Measurements from ENCODE around the gene TMEM141.

Gene TMEM141

GRCh38 chr9:136790640-136791515 is at the start of gene TMEM141:
Gene TMEM141 (plus strand): TSS chr9:136791344. CDS start chr9:136791371, 27 bp downstream.
- peak; percentile 99 for DNase-seq

DNA sequence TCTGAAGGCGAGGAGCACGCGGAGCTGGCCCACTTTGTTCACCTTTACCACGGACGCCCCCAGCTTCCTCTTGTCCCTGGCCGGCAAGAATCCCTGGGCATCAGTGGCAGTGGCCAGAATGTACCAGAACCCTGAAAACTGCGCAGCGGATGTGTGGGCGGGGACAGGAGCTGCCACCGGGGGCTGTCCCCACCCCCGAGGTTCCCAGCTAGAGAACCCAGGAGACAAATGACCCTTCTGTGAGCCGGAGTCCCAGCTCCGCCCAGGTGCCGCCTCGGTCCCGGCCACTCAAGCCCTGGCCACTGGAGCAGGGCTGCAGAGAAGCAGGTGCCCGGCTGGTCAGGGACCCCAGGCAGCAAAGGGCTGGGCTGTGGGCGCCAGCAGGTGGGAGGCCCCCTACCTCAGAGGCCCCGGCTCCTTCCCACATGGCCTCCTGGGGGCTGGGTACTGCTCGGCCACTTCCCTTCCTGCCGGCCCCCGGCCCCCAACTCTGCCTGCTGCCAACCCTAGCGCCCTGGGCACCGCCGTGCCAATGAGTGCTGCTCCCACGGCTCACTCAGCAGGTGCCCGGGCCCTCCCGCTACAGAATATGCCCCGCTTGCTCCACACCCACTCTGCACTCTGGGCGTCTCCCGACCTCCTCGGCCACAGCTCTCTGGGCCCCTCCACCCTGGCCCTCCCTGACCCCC is 49.1 kb upstream of the TMEM141 start:
- DNase-seq = no peak

DNA sequence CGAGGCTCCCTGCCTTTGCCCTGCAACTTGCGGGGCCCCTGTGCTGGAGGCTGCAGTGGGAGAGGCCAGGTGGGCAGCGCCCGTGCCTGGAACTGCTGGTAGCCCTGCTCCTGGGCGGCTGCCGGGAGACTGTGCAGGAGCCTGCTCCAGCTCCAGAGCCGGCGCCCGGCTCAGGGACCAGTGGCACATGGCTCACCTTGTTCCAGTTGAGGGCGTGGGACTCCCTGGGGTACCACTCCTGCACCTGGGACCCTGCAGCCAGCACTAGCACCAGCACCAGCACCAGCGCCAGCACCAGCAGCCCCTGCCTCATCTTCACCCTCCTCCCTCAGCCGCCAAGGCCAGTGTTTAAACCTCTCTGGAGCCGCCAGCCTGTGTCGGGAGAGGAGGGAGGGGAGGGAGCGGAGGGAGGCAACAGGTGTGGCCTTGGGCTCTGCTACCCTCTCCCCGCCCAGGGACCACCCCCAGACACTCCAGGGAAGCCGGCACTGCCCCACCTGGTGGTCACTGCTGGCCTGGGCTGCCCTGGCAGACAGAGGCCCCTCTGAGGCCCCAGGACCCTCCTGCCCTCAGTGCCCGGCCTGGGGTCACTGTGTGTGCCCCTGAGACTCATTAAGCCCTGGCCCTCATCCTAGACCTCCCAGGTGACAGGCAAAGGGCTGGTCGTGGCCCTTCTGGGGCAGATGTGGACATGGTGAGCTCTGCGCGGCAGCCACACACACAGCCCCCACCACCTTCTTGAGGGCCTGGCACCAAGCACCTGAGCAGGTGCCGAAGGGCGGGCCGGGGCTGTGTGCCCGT is 48.4 kb upstream of the TMEM141 start, which contains the start of gene LCN10:
TSS of gene LCN10 (minus strand) at position 350 of the 801 bp plus-strand sequence. CDS start at position 313, 37 bp downstream.
- DNase-seq = no peak

- DNase-seq = no peak
Measured at GRCh38 chr9:136743639-136744211, 47.4 kb upstream of the TMEM141 start.

GRCh38 chr9:136744773-136745172 is 46.4 kb upstream of the TMEM141 start:
- DNase-seq = no peak

DNA sequence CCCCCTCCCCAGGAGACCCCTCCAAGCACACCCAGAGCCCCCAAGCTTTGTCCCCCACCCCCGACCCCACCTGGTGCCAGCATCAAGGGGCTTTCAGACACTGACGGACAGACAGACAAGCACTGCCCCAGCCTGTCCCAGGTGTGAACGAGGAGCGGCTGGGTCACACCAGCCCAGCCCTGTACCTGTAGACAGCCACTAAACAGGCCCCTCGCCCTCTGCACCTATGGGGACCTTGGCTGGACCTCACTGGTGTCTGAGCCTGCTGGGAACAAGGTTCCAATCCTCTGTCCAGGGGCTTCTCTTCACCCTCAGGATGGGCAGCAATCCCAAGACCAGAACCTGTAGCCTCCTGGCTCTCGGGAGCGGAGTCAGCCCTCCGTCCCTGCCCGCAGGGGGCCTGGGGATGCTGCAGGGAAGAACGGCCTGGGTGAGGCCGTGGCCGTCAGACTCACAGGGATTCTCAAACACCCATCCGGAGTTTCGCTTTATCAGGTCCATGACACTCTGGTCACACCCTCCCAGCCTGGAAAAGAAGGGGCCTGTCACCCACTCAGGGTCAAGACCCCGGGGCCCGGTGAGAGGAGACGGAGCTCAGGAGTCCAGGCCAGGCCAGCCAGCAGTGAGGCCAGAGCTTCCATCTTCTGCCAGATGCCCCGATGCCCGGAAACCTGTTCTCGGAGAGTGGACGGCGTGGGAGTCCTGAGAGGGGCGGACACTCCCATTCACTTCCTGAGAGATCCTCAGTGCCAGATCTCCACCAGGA is 45.6 kb upstream of the TMEM141 start:
- DNase-seq = no peak

DNA sequence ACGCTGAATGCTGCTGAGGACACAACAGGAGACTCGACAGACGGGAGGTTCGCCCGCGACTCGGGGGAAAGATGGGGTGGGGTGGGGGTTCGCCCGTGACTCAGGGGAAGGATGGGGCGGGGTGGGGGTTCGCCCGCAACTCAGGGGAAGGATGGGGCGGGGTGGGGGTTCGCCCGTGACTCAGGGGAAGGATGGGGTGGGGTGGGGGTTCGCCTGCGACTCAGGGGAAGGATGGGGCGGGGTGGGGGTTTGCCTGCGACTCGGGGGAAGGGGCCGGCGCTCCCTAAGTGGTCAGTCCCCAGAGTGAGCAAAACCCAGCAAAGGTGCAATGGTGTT is 45.0 kb upstream of the TMEM141 start:
- DNase-seq = no peak

DNA sequence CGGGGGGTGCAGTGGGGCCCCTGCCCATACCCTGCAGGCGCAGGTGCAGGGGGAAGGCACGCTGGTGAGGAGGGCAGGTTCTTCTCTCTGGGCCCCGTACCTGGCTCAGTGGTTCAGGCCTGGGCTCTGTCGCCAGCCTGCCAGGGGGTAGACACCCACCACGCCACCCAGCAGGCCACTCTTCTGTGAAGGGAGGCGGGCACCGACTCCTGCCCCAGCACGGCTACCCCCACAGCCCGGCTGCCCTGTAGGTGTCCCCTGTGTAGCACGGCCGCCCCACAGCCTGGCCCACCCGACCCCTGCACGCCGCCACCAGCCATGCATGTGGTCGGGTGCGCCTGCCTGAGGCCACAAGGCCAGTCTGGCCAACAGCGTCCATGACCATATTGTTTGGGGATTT is 44.5 kb upstream of the TMEM141 start:
- DNase-seq = no peak

GRCh38 chr9:136747161-136748060 is 43.7 kb upstream of the TMEM141 start:
- no peak for DNase-seq

- no peak for DNase-seq
Measured at GRCh38 chr9:136748201-136748600, 42.9 kb upstream of the TMEM141 start, which contains the start of gene LCN6. Gene LCN6 (minus strand): TSS chr9:136748525. CDS start chr9:136748483, 42 bp downstream.

GRCh38 chr9:136748666-136749611 is 42.2 kb upstream of the TMEM141 start:
- DNase-seq = no peak

GRCh38 chr9:136750526-136750925 is 40.6 kb upstream of the TMEM141 start:
- DNase-seq = no peak

- DNase-seq = no peak
Measured at GRCh38 chr9:136751244-136751643, 39.9 kb upstream of the TMEM141 start.

DNA sequence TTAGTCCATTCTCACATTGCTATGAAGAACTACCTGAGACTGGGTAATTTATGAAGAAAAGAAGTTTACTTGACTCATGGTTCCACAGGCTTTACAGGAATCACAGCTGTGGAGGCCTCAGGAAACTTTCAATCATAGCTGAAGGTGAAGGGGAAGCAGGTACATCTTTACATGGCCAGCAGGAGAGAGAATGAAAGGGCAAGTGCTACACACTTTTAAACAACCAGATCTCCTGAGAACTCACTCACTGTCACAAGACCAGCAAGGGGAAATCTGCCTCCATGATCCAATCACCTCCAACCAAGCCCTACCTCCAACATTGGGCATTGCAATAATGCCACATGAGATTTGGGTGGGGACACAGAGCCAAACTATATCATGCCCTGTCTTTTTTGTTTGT is 39.3 kb upstream of the TMEM141 start:
- DNase-seq = no peak

- DNase-seq = no peak
Measured at GRCh38 chr9:136753371-136754058, 37.6 kb upstream of the TMEM141 start.

DNA sequence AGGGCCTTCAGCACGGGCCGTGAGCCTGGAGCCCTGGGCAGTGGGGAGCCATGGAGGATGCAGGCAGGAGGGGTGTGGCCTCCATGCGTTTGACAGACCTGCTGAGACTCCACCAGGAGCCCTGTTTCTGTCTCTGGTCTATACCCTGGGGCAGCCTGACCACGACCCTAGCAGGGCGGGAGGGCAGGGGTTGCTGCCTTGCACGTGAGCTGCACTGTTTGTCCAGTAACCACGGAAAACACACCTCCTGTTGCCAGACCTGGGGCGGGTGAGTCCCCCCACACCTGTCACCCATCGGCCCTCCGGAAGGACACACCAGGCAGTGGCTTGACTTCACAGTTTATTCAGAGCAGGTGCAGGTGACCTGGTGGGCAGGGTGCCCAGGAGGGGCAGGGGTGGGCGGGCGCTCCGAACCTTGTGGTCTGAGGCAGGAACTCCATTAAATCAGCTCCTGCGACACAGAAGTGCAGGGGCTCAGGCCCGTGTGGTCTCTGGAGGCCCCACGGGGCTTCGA is 37.0 kb upstream of the TMEM141 start:
- no peak for DNase-seq

DNA sequence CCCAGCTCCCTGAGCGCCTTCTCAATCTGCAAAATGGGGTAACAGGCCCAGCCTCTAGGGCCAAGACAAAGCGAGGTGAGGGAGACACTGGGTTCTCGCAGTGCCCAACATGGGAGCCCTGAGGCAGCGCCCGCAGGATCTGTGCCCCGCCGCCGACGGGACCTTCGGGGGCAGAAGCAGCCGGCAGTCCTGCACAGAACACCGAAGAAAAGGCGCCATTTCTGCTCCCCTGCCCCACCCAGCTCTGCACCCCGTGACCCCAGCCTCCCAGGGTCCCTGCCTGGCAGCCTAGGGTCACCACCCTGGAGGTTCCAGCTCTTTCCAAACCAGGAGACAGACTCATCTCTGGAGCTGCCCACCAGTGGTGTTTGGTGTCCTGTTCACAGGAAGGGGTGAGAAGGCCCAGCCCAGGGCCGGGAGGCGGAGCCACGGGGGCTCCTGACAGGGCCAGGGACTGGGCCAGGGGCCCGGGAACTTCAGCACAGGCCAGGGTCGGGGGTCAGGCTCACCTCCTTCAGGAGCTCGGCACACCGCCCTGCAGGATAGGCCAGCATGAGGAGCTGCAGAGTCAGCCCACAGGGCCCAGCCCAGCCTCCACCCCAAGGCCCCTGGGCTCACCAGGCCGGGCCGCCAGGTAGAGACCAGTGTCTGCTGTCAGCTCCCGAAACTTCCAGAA is 36.4 kb upstream of the TMEM141 start:
- no peak for DNase-seq

Data from CD4-positive, alpha-beta T cell treated with Interleukin-12 subunit alpha and Interleukin-12 subunit beta, for 1 hour (primary cell).